Measurements from ENCODE around the gene CFAP299.
"Not testable (repeated sequence)": the region's sequence is repeated elsewhere in the genome, so short reads cannot be mapped to it uniquely, and the experiment has no call there.

The CFAP299 gene

DNA sequence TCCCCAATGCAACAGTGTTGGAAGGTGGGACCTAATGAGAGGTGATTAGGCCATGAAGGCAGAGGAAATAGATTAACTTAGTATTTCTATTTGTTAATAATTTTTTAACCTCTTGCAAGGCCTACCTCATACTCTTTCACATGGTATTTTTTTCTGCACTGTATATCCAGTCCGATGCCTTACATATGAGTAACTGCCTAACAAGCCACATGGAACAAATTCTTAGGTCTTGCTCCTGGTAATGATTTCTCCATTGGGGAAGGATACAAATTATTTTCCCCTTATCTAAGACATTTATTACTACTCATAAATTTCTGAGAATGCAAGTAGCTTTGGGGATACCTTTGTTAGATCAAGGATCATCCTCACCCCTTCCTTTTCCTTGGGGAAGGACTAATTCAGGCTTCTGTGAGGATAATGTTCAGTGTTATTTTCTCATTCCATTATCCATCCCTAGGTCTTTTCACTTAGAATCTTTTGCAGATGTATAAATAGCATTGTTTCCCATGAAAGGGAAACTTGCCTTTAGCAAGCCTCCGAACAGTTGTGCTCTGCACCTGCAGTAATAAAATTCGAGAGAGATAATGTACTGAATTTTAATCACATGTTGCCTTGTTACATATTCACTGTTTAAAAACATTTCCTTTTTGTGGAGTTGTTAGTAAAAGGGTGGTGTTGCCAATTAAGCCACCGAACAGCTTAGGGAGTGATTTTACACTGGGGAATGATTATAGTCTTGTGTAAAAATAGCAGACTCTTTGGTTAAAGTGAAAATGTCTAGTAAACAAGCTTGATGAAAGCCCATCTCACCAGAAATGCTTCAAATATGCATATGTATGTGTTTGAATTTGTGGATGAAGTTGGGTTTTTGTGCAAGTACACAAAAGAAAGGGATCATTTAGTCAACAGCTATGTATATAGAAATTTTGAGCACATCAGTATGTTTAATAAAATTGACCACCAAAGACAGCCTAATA, 89.9 kb downstream of the CFAP299 start:
- H3K27me3 ChIP-seq (ENCODE audit: control insufficient read depth, insufficient read depth, low read length): no peaks in the 10 kb centered on the region
- no peaks in the 10 kb centered on the region for H3K9me3 ChIP-seq (ENCODE audit: control insufficient read depth, low read depth, low read length)
- no peak overlapping the region for H3K27ac ChIP-seq (ENCODE audit: low read length)
- H3K4me1 ChIP-seq (ENCODE audit: control insufficient read depth, low read depth, low read length): peaks cover under 1% of the 10 kb centered on the region
- H3K9ac ChIP-seq (ENCODE audit: low read length): no peak overlapping the region
- H3K4me3 ChIP-seq (ENCODE audit: low read length): no peak overlapping the region
- no peaks in the 10 kb centered on the region for H3K36me3 ChIP-seq (ENCODE audit: control insufficient read depth, low read depth, low read length)

DNA sequence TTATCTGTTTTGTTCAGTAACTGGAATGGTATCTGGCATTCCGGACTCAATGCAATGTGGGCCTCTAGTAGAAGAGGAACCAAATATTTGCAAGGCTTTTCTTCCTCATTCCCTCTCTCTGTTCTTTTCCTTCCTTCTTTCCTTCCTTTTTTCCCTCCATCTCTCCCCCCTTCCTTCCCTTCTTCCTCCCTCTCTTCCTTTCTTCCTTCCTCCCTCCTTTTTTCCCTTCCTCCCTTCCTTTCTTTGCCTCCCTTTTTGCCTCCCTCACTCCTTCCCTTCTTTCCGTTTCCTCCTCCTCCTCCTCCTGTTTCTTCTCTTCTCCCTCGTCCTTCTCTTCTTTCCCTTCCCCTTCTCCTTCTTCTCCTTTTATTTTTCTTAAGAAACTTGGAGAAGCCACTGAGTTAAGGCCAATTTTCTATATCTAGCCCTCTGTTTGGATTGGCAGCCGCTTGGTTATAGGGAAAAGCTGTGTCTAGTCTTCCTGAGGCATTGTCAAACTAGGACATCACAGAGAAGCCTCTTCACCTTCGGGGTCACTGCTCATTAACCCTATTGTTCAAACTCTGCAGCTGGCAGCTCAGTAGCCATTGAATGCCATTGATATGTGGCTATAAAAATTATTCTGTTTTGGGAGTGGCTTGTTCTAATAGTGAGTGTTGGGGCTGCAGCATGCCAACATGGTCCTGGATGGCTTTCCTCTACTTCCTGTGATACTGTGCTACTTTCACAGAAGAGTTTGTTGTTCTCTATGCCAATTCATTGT, 95.9 kb downstream of the CFAP299 start:
- no peaks in the 10 kb centered on the region for H3K9me3 ChIP-seq (ENCODE audit: control insufficient read depth, low read depth, low read length)
- no peak overlapping the region for H3K9ac ChIP-seq (ENCODE audit: low read length)
- no peaks in the 10 kb centered on the region for H3K27me3 ChIP-seq (ENCODE audit: control insufficient read depth, insufficient read depth, low read length)

DNA sequence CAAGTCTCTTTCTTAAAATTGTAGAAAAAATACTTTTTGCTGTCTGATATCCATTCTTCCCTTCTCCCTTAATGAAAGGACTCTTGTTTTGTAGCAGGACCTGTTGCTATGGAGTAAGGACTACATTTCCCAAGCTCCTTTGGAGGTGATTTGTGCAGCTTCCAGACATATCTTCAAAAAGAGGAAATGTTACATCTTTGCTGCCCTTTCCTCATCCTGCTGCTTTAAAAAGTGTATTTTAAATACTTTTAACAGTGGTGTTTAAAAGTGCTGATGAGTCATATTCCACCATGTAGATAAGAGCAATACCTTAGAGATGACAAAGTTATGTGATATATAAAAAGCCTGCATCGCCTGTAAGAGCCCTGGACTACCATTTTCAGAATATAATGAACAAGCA, 98.7 kb downstream of the CFAP299 start:
- Histone ChIP-seq H3K36me3 (ENCODE audit: control insufficient read depth, low read depth, low read length) (no peaks in the 10 kb centered on the region), H3K4me1 (ENCODE audit: control insufficient read depth, low read depth, low read length) (no peaks in the 10 kb centered on the region), H3K4me3 (ENCODE audit: low read length) (no peak overlapping the region), H3K27ac (ENCODE audit: low read length) (no peak overlapping the region), H3K9ac (ENCODE audit: low read length) (no peak overlapping the region), H3K27me3 (ENCODE audit: control insufficient read depth, insufficient read depth, low read length) (no peaks in the 10 kb centered on the region), H3K9me3 (ENCODE audit: control insufficient read depth, low read depth, low read length) (no peaks in the 10 kb centered on the region)

More for the DNA sequence above, 95.9 kb downstream of the CFAP299 start:
- Histone ChIP-seq H3K36me3 (ENCODE audit: control insufficient read depth, low read depth, low read length) (no peaks in the 10 kb centered on the region), H3K4me1 (ENCODE audit: control insufficient read depth, low read depth, low read length) (no peaks in the 10 kb centered on the region), H3K4me3 (ENCODE audit: low read length) (no peak overlapping the region), H3K27ac (ENCODE audit: low read length) (no peak overlapping the region)

DNA sequence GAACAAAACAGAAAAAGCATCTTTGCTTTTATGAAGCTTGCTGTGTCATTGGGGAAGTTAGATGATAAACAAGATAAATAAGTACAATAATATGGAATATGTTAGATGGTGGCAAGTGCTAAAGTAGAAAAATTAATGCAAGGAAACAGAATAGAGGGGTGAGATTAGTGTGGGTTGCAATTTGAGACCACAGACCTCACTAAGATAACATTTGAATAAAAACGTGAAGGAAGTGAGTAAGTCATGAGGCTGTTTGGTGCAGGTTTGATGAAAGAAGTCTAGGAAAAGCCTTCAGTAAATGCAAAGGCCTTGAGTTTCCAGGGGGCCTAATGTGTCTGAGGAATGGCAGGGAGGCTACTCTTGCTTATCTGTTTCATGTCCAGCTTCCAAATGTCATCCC, 102.5 kb downstream of the CFAP299 start:
- Histone ChIP-seq H3K9ac (ENCODE audit: low read length) (no peak overlapping the region), H3K36me3 (ENCODE audit: control insufficient read depth, low read depth, low read length) (no peaks in the 10 kb centered on the region), H3K27me3 (ENCODE audit: control insufficient read depth, insufficient read depth, low read length) (no peaks in the 10 kb centered on the region), H3K9me3 (ENCODE audit: control insufficient read depth, low read depth, low read length) (no peaks in the 10 kb centered on the region), H3K27ac (ENCODE audit: low read length) (no peak overlapping the region), H3K4me1 (ENCODE audit: control insufficient read depth, low read depth, low read length) (peaks cover 3% of the 10 kb centered on the region), H3K4me3 (ENCODE audit: low read length) (no peak overlapping the region)

DNA sequence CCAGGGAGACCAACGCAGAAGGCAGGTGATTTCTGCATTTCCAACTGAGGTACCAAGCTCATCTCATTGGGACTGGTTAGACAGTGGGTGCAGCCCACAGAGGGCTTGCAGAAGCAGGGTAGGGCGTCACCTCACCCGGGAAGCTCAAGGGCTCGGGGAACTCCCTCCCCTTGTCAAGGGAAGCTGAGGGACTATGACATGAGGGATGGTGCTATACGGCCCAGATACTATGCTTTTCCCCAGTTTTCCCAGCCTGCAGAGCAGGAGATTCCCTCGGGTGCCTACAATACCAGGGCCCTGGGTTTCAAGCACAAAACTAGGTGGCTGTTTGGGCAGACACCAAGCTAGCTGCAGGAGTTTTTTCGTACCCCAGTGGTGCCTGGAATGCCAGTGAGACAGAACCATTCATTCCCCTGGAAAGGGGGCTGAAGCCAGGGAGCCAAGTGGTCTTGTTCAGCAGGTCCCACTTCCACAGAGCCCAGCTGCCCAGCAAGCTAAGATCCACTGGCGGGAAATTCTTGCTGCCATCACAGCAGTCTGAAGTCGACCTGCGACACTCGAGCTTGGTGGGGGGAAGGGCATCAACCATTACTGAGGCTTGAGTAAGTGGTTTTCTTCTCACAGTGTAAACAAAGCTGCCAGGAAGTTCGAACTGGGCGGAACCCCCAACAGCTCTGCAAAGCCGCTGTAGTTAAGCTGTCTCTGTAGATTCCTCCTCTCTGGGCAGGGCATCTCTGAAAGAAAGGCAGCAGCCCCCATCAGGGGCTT, 103.9 kb downstream of the CFAP299 start:
- not testable (repeated sequence) for H3K27ac ChIP-seq (ENCODE audit: low read length); H3K9me3 ChIP-seq (ENCODE audit: control insufficient read depth, low read depth, low read length); H3K36me3 ChIP-seq (ENCODE audit: control insufficient read depth, low read depth, low read length); H3K27me3 ChIP-seq (ENCODE audit: control insufficient read depth, insufficient read depth, low read length); H3K9ac ChIP-seq (ENCODE audit: low read length); H3K4me1 ChIP-seq (ENCODE audit: control insufficient read depth, low read depth, low read length)
- peak overlapping the region; percentile 13 for H3K4me3 ChIP-seq (ENCODE audit: low read length)

DNA sequence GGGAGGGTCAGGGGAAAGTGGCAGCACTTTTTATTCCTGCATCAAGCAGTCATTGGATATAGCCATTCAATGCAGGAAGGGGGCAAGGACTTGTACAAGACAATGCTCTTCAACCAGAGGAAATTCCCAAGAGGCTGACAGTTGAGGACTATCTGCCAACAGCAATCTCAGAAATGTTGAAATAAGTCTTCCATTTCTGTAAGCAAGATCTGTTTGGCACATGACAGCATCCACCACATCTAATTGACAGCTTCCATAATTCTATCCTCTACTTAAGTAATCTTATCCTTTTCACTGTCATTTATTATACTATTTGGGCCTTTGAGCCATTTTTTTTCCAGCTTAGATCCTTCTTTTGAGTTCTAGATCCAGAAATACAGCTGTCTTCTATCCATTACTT, 110.7 kb downstream of the CFAP299 start:
- Histone ChIP-seq H3K9me3 (ENCODE audit: control insufficient read depth, low read depth, low read length) (no peaks in the 10 kb centered on the region), H3K9ac (ENCODE audit: low read length) (no peak overlapping the region), H3K4me3 (ENCODE audit: low read length) (no peak overlapping the region), H3K4me1 (ENCODE audit: control insufficient read depth, low read depth, low read length) (no peaks in the 10 kb centered on the region), H3K27me3 (ENCODE audit: control insufficient read depth, insufficient read depth, low read length) (no peaks in the 10 kb centered on the region), H3K36me3 (ENCODE audit: control insufficient read depth, low read depth, low read length) (no peaks in the 10 kb centered on the region), H3K27ac (ENCODE audit: low read length) (no peak overlapping the region)

DNA sequence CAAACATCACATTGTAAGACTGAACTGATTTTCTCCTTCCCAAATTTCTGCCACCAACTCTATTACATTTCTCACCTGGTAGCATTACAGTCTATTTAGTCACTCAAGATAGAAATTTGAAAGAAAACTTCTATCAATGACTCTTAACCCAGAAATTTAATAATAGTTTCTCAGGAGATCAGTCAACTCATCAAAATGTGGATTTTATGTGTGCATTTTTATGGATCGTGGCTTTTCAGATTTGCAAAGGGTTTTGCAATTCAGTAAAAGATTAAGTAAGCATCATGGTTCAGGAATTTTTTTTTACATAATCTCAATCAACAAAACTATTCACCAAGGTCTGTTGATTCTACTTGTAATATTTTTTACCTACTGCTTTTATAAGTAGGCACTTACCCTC, 111.1 kb downstream of the CFAP299 start:
- Histone ChIP-seq H3K9me3 (ENCODE audit: control insufficient read depth, low read depth, low read length) (no peaks in the 10 kb centered on the region), H3K4me1 (ENCODE audit: control insufficient read depth, low read depth, low read length) (no peaks in the 10 kb centered on the region)

DNA sequence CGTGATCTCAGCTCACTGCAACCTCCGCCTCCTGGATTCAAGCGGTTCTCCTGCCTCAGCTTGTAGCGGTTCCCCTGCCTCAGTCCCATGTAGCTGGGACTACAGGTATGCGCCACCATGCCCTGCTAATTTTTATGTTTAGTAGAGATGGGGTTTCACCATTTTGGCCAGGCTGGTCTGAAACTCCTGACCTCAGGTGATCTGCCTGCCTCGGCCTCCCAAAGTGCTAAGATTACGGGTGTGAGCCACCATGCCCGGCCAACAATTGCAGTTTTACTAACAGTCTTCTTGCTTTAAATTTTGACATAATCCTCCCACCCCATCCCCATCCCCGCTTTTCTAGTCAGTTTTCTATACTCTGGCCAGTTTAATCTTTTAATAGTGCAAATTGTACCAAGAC, 112.0 kb downstream of the CFAP299 start:
- H3K4me1 ChIP-seq (ENCODE audit: control insufficient read depth, low read depth, low read length): no peaks in the 10 kb centered on the region
- H3K4me3 ChIP-seq (ENCODE audit: low read length): no peak overlapping the region
- no peaks in the 10 kb centered on the region for H3K27me3 ChIP-seq (ENCODE audit: control insufficient read depth, insufficient read depth, low read length)
- H3K9ac ChIP-seq (ENCODE audit: low read length): no peak overlapping the region
- no peak overlapping the region for H3K27ac ChIP-seq (ENCODE audit: low read length)
- H3K9me3 ChIP-seq (ENCODE audit: control insufficient read depth, low read depth, low read length): no peaks in the 10 kb centered on the region
- no peaks in the 10 kb centered on the region for H3K36me3 ChIP-seq (ENCODE audit: control insufficient read depth, low read depth, low read length)

More for the DNA sequence above, 111.1 kb downstream of the CFAP299 start:
- Histone ChIP-seq H3K9ac (ENCODE audit: low read length) (no peak overlapping the region), H3K27ac (ENCODE audit: low read length) (no peak overlapping the region), H3K36me3 (ENCODE audit: control insufficient read depth, low read depth, low read length) (no peaks in the 10 kb centered on the region), H3K27me3 (ENCODE audit: control insufficient read depth, insufficient read depth, low read length) (no peaks in the 10 kb centered on the region), H3K4me3 (ENCODE audit: low read length) (no peak overlapping the region)

DNA sequence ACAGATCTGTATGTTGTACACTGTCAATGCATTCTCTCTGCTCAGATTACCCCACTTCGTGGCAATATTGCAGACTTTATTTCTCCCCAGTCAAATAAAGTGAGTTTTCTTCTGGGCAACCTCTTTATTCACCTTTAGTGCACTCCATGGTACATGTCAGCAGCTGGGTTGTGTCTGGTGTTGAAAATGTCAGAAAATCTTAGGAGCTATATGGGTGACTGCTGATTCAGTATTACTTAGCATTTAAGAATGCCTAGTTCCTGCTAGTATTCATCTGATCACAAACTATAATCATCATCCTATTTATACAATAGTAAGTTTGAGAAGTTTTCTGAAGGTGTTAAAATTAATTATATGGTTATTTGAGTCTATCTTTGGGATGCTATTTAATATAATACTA, 112.5 kb downstream of the CFAP299 start:
- Histone ChIP-seq H3K27me3 (ENCODE audit: control insufficient read depth, insufficient read depth, low read length) (no peaks in the 10 kb centered on the region), H3K9me3 (ENCODE audit: control insufficient read depth, low read depth, low read length) (no peaks in the 10 kb centered on the region), H3K27ac (ENCODE audit: low read length) (no peak overlapping the region), H3K4me3 (ENCODE audit: low read length) (no peak overlapping the region), H3K36me3 (ENCODE audit: control insufficient read depth, low read depth, low read length) (no peaks in the 10 kb centered on the region), H3K9ac (ENCODE audit: low read length) (no peak overlapping the region), H3K4me1 (ENCODE audit: control insufficient read depth, low read depth, low read length) (no peaks in the 10 kb centered on the region)

DNA sequence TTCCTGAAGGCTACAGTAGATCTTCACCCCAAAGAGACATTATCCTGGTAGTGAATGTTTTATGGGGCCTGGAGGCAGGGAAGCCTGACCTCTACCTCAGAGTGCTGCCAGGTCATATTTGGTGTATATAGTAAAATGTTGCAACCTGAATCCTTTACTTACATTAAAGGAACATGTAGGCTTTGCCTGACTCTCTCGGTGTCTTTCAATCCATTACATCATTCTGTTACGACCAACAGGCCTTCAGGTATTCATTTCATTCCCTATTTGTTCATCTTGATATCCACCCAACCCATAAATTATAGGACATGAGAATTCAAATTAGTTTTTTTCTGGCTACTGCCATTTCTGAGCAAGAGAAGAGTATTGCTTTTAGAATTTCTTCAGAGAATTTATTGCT, 116.5 kb downstream of the CFAP299 start:
- Histone ChIP-seq H3K9me3 (ENCODE audit: control insufficient read depth, low read depth, low read length) (no peaks in the 10 kb centered on the region), H3K36me3 (ENCODE audit: control insufficient read depth, low read depth, low read length) (no peaks in the 10 kb centered on the region), H3K27ac (ENCODE audit: low read length) (no peak overlapping the region), H3K4me1 (ENCODE audit: control insufficient read depth, low read depth, low read length) (peaks cover 15% of the 10 kb centered on the region), H3K9ac (ENCODE audit: low read length) (no peak overlapping the region), H3K4me3 (ENCODE audit: low read length) (no peak overlapping the region), H3K27me3 (ENCODE audit: control insufficient read depth, insufficient read depth, low read length) (no peaks in the 10 kb centered on the region)

DNA sequence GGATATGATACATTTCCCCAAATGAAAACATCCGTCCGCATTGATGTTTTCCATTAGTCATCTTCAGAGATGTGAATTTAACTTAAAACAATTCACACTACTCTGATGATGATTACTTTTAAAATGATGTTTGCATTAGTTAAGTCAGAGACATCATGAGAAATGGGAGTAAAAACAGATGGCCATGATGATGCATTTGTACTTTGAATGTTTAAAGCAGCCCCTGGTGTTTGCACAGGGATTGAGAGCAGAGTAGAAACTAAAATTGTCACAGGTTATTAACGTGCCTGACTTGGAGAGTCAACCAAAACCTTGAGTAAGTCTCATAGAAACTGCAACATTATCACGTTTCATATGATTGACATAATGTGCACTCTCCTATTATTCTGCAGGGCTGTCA, 117.2 kb downstream of the CFAP299 start:
- no peaks in the 10 kb centered on the region for H3K36me3 ChIP-seq (ENCODE audit: control insufficient read depth, low read depth, low read length)
- H3K27ac ChIP-seq (ENCODE audit: low read length): no peak overlapping the region
- no peaks in the 10 kb centered on the region for H3K27me3 ChIP-seq (ENCODE audit: control insufficient read depth, insufficient read depth, low read length)
- no peak overlapping the region for H3K9ac ChIP-seq (ENCODE audit: low read length)
- H3K4me3 ChIP-seq (ENCODE audit: low read length): no peak overlapping the region
- H3K9me3 ChIP-seq (ENCODE audit: control insufficient read depth, low read depth, low read length): no peaks in the 10 kb centered on the region
- H3K4me1 ChIP-seq (ENCODE audit: control insufficient read depth, low read depth, low read length): peaks cover 15% of the 10 kb centered on the region

Measured in iPS-18a (cell line).